GM19351 (cell line): Measurements from ENCODE around the gene TNFRSF1A.

Experiments used
- ATAC-seq: cut with Tn5 transposase; IDR thresholded peaks from one replicate; pipeline ENCODE4 v1.9.1; 2021; ENCODE audit warnings: mild to moderate bottlenecking, moderate library complexity; ENCODE audit not compliant: unreplicated experiment

Gene TNFRSF1A

DNA sequence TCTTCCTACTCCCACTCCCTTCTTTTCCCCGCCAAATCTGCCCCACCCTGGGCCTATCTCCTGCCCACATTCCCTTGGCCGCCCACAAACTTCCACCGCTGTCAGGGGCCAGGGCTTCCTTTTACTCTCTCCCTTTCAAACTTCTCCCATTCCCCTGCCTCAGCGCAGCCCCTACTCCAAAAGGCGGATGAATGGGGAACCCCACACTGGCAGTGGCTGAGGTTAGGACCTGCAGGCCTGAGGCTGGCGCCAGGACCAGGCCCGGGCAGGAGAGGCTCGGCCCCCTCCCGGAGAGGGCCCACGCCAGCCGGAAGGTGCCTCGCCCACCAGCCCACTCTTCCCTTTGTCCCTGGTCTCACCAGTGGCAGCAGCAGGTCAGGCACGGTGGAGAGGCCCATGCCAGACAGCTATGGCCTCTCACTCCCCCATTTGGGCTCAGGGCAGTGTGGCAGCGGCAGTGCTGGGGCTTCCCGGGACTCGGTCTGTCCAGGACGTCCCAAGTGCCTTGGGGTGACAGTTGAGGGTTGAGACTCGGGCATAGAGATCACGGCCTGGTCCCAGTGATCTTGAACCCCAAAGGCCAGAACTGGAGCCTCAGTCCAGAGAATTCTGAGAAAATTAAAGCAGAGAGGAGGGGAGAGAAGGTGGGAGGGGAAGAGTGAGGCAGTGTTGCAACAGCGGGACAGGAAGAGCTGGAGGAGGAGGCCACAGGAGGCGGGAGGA, at the start of gene TNFRSF1A:
Gene TNFRSF1A (minus strand): TSS at position 660 of the 723 bp plus-strand sequence. CDS start 262 bp downstream, at position 398.
- no peak for ATAC-seq

DNA sequence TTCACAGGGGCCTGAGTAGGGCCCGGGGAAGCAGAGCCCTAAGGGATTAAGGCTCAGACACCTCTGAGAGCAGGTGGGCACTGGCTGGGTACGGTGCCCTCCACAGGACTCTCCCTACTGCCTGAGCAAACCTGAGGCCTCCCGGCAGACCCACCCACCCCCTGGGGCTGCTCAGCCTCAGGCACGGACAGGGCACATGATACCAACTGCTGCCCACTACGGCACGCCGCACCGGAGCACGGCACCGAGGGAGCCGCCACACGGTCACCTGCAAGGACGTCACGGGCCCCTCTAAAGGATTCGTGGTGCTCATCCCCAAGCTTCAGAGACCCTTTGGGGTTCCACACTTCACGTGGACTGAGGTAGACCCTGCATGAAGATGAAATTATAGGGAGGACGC, 49.1 kb upstream of the TNFRSF1A start:
- ATAC-seq = no peak

GRCh38 chr12:6390084-6390799, 48.4 kb upstream of the TNFRSF1A start:
- ATAC-seq = no peak

DNA sequence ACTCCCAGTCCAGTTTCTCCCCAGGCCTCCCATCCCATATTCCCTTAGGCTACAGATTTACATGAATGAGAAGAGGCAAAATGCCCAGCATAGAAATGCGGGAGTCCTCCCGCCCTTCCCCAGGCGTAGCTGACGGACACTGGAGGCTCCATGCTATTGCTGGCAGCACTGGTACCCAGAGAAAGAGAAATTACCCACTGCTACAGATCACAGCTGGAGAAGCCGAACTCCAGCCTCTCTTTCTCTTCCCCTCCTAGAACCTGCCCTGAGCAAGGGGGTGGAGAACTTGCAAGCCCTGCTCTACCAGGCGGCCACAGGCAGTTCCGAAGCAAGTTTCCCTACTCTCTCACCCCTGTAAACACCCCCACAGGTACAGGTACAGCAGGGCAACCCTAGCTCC, 45.7 kb upstream of the TNFRSF1A start:
- ATAC-seq = no peak

GRCh38 chr12:6386491-6386890, 44.6 kb upstream of the TNFRSF1A start:
- ATAC-seq = no peak

GRCh38 chr12:6386038-6386437, 44.2 kb upstream of the TNFRSF1A start:
- ATAC-seq = no peak

DNA sequence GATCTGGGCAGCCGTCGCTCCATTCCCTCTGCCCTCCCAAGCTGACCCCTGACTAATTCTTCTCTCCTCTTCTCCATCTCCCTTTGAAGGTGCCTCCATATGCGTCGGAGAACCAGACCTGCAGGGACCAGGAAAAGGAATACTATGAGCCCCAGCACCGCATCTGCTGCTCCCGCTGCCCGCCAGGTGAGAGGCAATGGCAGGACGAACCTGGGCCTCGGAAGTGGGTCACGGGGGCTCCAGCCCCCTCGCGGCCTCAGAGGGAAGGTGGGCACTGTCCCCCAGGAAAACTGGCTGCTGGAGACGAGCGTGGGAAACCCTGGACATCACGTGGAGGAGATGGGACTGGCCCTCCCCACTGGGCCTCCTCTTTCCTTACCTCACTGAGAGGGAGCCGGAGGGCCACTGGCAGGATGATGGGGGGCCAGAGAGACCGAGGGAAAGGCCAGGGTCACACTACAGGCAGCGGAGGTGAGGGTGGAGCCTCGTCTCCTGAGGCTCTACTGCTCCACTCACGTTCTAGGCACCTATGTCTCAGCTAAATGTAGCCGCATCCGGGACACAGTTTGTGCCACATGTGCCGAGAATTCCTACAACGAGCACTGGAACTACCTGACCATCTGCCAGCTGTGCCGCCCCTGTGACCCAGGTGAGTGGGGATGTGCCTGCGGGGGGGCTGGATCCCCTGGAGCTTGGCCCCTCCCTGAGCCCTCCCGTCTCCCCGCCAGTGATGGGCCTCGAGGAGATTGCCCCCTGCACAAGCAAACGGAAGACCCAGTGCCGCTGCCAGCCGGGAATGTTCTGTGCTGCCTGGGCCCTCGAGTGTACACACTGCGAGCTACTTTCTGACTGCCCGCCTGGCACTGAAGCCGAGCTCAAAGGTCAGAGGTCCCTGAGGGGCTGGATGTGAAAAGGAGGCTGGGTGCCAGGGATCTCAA, 42.9 kb upstream of the TNFRSF1A start:
- no peak for ATAC-seq

DNA sequence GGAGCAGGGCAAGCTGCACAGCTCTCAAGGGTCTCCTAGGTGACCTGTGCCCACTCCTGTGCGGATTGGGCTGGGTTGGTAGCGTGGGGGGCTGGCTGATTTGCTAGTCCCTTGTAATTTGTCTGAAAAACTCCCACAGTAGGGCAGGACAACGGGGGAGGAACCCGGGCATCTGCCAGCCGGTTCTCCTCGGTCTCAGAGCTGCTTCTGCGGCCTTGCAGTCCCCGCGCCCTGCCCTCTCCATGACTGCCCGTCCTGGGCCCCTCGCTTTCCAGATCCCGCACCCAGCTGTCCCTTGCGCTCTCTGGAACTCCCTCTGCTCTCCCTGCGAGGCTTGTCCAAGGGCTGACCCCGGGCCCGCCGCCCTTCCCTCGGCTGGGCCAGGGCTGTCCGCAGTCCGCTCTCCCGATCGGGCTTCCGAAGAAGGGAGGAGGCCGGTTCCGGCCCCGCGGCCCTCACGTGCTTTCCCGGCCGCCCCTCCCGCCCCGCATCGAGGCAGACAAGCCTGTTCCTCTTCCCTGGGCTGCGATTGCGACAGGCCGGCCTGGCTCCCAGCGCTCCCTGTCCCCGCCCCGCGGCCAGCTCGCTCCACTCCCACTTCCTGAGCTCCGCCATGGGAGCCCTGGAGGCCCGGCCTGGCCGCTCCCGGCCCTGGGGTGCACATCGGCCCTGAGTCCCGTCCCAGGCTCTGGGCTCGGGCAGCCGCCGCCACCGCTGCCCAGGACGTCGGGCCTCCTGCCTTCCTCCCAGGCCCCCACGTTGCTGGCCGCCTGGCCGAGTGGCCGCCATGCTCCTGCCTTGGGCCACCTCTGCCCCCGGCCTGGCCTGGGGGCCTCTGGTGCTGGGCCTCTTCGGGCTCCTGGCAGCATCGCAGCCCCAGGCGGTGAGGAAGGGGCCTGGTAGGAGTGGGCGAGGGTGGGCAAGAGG, 42.0 kb upstream of the TNFRSF1A start, which contains the start of gene LTBR:
Gene LTBR (plus strand): TSS at position 591 of the 927 bp plus-strand sequence. CDS start 197 bp downstream, at position 788.
- no peak for ATAC-seq

GRCh38 chr12:6382982-6383381, 41.1 kb upstream of the TNFRSF1A start:
- ATAC-seq = no peak

GRCh38 chr12:6382371-6382770, 40.5 kb upstream of the TNFRSF1A start:
- ATAC-seq = no peak

DNA sequence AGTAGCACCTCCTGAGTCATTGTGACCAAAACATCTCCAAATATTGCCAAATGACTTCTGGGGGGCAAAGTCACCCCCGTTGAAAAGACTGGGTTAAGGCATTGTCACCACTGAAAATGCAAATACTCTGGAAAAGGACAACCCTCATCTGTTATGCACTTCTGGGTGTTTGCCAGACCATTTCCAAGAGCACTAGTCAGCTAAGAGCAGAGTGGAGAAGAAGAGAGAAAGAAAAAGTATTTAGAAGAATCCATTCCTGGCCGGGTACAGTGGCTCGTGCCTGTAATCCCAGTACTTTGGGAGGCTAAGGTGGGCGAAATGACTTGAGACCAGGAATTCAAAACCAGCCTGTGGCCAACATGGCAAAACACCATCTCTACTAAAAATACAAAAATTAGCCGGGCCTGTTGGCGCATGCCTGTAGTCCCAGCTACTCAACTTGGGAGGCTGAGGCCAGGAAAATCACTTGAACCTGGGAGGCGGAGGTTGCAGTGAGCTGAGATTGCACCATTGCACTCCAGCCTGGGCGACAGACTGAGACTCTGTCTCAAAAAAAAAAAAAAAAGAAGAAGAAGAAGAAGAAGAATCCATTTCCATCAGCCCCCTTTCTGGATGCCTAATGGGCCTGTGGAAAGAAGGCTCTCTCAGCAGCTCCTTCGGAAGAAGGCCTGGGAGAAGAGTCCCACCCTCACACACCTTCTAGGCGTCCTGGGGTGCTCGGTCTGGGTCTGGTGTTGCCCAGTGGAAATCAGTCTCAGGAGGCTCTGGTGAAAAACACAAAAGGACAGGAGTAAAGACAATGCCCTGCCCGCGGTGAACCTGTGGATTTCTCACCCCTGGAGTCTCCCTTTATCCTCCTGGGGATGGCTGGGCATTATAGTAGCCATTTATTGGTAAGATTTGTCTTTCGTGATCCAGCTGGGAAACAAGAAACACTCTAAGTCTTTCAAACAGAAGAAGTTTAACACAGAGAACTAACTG, 38.6 kb upstream of the TNFRSF1A start:
- ATAC-seq = no peak

DNA sequence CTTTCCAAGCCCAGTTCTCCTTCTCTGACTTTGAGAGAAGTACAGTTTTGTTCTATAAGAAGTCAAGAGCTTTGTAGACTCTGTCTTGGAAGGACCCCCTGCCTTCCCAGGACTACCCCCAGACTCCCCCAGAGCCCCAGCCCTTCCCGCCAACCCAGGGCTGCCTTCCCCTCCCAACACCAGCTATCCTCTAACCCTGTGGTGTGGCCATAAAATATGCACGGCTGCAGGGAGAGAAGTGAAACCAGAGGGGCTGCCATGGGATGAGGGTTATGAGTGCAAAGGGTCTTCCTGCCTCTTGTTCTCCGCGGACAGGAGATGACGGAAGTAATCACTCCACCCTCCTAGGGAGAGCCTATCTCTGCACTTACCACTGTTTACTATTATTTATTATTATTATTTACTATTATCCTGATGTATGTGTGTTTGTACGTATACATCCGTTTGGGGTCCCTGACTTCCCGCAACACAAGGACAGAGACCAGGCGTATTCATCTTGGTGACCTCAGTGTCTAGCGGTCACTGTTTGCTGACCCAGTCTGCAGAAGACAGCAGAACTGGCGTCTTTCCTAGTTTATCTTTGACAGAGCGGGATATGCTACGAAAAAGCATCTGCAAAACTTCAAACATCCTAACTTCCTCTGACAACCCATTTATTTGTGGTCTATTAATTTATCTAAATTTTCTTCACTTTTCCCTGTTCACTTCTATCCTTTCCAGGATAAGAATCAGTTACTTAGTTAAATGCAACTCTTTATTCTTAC, 37.0 kb upstream of the TNFRSF1A start:
- ATAC-seq = no peak

DNA sequence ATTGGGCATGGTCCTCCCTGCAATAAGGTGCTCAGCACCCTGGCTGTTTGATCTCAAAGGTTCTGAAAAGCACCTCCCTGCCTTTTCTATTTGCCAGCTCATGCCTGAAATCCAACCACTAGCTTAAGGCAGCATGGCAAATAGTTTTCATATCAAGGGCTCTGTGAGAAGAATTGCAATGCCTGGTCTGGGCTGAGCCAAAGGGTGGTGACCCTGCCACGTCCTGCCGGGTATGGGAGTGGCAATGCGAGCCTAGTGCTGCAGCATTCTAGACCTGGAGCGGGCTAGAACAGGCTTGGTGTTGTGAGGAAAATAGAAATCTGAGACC, 35.8 kb upstream of the TNFRSF1A start:
- ATAC-seq = no peak

DNA sequence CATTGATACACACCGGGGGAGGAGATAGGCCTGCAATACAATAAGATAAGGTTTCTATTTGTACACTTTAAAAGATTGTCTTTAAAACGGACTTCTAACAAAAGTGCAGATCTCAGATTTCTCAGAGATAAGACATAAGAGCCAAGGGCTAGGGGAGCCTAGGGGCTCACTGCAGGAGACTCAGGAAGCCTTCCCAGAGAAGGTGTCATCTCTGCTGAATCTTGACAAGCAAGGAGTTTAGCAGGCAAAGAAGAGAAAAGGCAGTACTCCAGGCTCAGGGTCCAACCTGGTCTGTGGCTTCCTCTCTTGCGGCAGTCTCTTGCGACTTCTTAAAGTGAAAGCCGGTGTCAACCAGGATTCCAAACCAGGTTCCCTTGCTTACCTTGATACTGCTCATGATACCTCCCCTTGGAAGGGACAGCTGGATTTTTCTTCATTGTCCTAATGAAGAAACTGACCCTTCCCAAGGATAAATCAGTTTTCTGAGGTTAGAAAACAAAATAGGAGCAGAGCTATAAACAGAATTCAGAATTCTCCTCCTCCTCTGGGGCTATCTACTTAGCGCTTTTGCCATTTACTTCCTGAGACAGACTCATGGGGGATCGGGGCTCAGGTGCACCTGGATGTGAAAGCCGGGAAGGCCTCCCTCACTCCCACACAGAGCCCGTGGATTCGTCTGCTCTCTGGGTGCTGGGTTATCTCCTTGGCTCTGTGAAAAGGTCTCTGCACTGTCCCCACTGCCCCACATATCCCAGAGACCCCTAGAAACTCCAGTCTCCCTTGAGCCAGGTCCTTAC, 35.2 kb upstream of the TNFRSF1A start:
- no peak for ATAC-seq

DNA sequence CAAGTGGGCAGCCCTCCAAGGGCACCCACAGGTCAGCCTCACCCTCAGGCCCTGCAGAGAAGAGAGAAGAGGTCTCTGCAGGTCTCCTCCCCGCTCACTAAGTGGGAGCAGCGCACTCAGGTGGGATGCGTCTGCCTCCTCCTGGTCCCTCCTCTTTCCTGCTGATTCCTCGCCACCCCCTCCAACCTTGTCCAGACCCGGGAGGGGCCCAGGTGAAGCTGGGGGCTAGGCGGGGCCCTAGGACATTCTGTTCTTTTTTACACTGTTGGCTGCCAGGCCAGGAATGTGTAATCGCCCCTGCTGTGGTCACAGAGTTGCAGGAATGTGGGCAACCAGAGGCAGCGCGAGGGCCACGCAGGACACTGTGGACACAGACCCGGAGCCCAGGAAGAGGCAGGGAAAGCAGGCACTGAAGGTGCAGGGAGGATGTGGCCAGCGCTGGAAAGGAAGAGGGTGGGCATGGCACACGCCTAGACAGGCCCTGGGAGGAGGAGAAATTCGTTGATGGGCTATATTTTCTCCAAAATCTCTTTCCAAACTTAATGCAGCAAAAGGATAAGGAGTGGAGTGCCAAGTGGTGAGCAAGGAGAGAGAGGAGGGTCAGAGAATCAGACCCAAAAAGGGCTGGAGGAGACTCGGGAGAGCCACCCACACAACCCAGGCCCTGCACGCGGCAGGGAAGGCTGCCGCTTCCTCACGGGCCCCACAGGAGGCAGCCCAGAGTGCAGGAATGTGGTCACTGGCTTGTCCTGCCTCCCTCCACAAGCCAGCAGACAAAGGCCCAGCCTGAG, 34.4 kb upstream of the TNFRSF1A start:
- ATAC-seq = no peak

GRCh38 chr12:6375269-6376078, 33.6 kb upstream of the TNFRSF1A start, which contains the start of gene SCNN1A:
Gene SCNN1A, minus strand, starts transcription at chr12:6375563. Its CDS starts 780 bp downstream, at chr12:6374783.
- no peak for ATAC-seq
